Keratinocyte (primary cell): Measurements from ENCODE around the gene KIFBP.

Experiments used
- CTCF ChIP-seq, 3 experiments: IDR thresholded peaks in 1 of 3; conservative IDR thresholded peaks in 1 of 3; optimal IDR thresholded peaks in 1 of 3; 2 replicates in 2 of 3; 3 replicates in 1 of 3; pipeline versions ENCODE3 to v1.5.1; 2011; ENCODE audit warnings: low read length in 3 of 3, mild to moderate bottlenecking in 3 of 3, moderate library complexity in 2 of 3, control low read depth in 1 of 3, inconsistent platforms in 1 of 3; ENCODE audit not compliant: insufficient read depth in 2 of 3; ENCODE audit errors: extremely low read depth in 1 of 3
- EZH2 ChIP-seq: IDR thresholded peaks from one replicate; pipeline ENCODE4 v1.6.1; 2012; ENCODE audit warnings: inconsistent platforms, mild to moderate bottlenecking, low read length, moderate library complexity

GRCh38 chr10:69005704-69006485 lies 17.3 kb downstream of the KIFBP start:
- TF ChIP-seq CTCF (optimal IDR thresholded peaks at IDR 0.05 in 1 of 3, IDR thresholded peaks at IDR 0.05 in 1 of 3, conservative IDR thresholded peaks at IDR 0.05 in 1 of 3; ENCODE audit: extremely low read depth in 1 of 3, insufficient read depth in 2 of 3, low read length in 3 of 3) (no peak), EZH2 (no peak)
